Measurements from ENCODE around the gene RAB27A.

DNA sequence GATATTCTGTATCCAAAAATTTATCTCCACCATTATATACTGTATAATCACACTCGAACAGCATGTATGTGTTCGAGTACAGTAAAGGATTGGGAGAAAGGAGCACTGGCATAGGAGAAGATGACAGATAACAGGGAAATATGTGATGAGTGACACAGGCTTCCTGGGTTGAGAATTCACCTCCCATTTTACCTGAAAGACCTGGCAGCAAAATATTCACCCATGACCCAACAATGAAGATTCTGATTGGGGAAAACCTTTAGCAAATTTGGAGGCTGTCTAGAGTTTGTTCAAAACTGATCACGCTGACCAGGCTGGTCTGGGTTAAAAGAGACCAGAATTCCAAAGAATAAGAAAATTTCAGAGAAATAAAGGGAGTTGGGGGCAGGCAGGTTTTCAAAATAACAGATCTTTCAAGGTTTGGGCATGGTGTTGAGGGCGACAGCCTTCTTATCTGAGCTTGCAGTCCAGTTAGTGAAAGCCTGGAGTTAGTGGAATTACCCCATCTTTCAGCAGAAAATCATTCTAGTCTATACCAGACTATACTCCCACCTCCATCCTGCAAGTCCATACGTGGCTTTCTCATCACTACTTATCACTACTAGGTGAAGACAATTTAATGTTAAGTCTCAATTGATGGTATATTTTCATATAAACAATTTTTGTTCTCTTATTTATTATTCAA lies 50.0 kb downstream of the RAB27A start:
- TF ChIP-seq POLR2A (IDR thresholded peaks at IDR 0.05), result no peak
- TF ChIP-seq, protein P1, sequence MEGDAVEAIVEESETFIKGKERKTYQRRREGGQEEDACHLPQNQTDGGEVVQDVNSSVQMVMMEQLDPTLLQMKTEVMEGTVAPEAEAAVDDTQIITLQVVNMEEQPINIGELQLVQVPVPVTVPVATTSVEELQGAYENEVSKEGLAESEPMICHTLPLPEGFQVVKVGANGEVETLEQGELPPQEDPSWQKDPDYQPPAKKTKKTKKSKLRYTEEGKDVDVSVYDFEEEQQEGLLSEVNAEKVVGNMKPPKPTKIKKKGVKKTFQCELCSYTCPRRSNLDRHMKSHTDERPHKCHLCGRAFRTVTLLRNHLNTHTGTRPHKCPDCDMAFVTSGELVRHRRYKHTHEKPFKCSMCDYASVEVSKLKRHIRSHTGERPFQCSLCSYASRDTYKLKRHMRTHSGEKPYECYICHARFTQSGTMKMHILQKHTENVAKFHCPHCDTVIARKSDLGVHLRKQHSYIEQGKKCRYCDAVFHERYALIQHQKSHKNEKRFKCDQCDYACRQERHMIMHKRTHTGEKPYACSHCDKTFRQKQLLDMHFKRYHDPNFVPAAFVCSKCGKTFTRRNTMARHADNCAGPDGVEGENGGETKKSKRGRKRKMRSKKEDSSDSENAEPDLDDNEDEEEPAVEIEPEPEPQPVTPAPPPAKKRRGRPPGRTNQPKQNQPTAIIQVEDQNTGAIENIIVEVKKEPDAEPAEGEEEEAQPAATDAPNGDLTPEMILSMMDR (IDR thresholded peaks at IDR 0.05), result no peak

All from body of pancreas (tissue), 4 donors.